Measurements from ENCODE around the gene CDH3.

Gene CDH3

DNA sequence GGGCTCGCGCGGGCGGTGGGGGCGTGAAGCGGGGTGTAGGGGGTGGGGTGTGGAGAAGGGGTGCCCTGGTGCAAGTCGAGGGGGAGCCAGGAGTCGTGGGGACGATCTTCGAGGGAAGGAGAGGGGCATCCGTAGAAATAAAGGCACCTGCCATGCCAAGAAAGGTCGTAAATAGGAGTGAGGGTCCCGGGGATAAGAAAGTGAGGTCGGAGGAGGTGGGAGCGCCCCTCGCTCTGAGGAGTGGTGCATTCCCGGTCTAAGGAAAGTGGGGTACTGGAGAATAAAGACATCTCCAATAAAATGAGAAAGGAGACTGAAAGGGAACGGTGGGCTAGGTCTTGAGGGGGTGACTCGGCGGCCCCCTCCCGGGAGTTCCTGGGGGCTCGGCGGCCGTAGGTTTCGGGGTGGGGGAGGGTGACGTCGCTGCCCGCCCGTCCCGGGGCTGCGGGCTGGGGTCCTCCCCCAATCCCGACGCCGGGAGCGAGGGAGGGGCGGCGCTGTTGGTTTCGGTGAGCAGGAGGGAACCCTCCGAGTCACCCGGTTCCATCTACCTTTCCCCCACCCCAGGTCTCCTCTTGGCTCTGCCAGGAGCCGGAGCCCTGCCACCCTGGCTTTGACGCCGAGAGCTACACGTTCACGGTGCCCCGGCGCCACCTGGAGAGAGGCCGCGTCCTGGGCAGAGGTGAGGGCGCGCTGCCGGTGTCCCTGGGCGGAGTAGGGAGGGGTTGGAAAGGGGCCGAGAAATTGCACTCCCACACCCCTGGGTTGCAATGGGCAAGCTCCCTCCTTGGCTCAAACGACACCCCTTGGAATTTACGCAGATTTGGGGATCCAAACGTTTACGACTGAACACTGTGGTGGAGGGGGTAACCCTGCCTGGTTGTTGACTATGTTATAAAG, 92.9 kb downstream of the CDH3 start:
- DNase-seq (ENCODE audit: low read depth), result no peak

DNA sequence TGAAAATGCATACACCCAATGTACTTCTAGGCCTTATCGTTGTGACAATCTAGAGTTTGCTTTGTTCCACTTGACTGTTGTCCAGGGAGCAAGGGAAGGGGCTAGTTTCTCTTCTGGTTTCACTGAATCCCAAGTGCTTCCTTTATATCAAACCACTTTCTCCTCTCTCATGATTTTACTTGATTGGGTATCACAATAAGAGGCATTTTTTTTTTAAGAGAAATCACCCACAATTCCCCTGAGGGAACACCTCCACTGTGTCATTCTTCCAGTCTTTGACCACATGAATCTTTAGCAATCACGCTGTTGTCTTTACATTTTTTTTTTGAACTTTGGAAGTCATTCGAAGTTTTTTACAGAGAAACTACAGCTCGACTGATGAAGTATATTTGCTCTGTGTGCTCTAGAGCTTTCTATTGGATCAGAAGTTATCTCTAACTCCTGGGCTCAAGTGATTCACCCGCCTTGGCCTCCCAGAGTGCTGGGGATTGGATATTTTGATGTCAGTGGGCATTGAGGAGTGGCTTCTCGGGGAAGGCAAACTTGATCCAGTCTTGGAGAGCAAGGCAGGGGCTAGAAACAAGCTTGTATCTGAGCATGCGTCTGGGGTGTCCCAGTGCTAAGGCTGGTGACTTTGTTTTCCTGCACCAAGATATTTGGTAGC, 95.0 kb downstream of the CDH3 start:
- no peak for DNase-seq (ENCODE audit: low read depth)

DNA sequence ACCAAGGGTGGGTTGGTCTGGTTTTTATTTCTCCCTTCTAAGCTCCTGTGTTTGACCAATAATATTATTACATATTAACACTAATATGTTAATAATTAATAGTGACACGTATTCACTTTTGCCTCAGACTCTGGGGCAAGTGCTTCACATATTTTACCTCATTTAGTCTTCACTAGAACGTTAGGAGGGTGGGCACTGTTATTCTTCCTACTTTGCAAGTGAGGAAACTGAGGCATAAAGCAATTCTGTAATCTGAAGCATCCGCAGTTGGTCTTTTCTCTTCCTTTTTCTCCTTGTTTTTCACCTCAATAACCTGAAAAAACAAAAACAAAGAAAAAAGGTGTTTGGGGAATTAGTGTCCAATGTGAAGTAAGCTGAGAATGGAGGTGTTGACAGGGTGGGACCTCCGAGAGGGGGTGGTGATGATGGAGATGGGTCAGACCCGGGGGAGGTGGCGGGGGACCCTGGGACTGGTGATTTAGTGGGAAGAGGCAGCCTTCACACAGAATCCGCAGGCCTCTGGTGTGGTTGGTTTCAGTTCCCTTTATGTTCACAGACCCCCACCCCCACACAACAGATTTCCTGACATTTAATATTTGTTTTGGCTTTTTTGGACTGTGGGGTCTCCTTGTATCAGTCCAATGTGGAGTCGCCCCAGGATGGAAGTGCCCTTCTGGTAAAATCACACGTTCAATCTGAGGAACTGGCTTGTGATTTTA, 95.7 kb downstream of the CDH3 start:
- DNase-seq (ENCODE audit: low read depth), result no peak

DNA sequence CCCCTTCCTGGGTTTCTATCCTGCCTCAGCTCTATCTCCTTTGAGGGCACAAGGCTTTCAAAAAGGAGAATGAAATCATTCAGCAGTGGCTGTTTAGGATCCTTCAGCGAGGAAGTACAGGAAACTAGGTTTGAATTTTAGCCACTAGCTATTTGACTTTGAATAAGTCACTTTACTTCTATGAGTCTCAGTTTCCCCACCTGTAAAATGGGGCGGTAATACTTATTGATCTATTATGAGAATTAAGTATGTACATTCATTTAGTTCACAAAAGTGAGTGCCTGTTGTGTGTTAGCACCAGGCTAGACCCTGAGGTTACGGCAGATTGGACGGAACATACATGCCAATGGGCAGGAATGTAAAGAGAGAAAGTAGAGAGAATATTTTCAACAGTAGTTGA, 98.6 kb downstream of the CDH3 start:
- no peak for DNase-seq (ENCODE audit: low read depth)

DNA sequence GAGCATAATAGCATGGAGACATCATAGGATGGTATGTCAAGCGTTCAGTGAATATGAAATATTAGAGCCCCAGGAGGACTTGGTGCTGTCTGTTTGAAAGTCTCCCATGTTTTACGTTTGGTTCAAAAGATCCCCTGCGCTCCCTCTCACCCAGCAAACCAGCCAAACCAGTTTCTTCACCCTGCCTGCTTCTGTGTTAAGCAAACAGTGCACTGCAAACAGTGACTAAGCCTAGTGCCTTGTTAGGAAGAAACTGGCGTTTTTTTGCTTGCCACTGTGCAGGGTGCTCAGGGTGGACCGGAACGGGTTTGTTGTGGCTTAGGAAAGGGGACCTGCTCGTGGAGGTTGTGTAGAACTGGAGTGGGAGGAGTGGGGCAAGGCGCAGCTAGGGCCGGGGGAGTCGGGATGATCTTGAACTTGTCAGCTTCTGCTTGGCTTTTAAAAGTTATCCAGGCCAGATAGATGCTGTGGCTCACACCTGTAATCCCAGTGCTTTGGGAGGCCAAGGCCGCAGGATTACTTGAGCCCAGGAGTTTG, 99.7 kb downstream of the CDH3 start:
- no peak for DNase-seq (ENCODE audit: low read depth)

DNA sequence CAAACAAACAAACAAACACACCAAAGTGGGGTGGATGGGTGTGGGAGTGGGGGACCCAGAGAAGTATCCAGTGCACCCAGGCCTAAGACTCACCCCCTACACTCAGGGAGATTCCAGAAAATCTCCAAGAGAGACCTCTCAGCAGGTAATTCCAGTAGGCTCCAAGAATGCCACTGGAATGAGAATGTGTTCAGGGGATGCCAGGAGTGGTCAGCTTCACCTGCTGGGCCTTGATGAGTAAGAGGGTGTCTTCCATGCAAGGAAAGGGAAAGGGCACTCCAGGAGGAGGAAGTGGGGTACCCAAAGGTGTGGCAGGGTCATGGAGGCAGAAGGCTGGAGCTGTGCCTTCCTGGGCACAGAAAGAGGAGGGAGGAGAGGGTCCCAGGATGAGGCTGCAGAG, 101.8 kb downstream of the CDH3 start:
- DNase-seq (ENCODE audit: low read depth), result no peak

DNA sequence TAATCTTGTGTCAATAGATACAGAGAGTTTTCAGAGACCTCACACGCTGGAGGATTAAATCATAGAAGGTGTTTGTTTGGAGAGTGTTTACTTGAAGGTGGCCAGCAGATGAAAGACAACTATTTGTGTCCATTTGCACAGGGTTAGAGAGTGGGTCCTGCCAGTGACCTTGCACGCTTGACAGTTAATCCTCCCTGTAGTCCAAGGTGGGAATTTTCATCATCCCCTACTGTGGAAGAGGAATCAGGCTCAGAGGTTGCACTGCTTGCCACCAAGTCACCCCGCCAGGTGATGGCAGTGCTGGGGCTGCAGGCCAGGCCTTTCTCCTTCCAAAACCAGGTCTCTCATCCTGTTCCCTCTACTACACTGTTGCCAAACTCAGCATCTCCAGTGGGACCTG, 104.3 kb downstream of the CDH3 start:
- no peak for DNase-seq (ENCODE audit: low read depth)

All from stimulated activated CD8-positive, alpha-beta memory T cell treated with anti-CD3 and anti-CD28 coated beads, Interleukin-15, amount 100 ng/mL, for 1 hour (primary cell).